Muscle of back (tissue), 11 donors: ENCODE measurements around the gene SYNDIG1. TPM values are rescaled to one million over a fixed set of nuclear protein-coding genes. Genes with fewer than 3 reads are reported as not detected.

Experiments used
- DNase-seq, 3 donors: peaks; one replicate each; pipeline versions ENCODE4 v3.0.0 to v3.0.0-alpha.2; 2013
- polyA plus RNA-seq, 10 donors: library from polyadenylated mRNA; unstranded; fragments of 120-200 nt; gene quantifications; one replicate each; pipeline ENCODE4 v1.2.1, GENCODE V29; 2013; ENCODE audit not compliant: insufficient read length in 10 of 10

Gene SYNDIG1
- polyA plus RNA-seq, 10 donors = 2.9 to 5.6 (median 3.6) TPM

DNA sequence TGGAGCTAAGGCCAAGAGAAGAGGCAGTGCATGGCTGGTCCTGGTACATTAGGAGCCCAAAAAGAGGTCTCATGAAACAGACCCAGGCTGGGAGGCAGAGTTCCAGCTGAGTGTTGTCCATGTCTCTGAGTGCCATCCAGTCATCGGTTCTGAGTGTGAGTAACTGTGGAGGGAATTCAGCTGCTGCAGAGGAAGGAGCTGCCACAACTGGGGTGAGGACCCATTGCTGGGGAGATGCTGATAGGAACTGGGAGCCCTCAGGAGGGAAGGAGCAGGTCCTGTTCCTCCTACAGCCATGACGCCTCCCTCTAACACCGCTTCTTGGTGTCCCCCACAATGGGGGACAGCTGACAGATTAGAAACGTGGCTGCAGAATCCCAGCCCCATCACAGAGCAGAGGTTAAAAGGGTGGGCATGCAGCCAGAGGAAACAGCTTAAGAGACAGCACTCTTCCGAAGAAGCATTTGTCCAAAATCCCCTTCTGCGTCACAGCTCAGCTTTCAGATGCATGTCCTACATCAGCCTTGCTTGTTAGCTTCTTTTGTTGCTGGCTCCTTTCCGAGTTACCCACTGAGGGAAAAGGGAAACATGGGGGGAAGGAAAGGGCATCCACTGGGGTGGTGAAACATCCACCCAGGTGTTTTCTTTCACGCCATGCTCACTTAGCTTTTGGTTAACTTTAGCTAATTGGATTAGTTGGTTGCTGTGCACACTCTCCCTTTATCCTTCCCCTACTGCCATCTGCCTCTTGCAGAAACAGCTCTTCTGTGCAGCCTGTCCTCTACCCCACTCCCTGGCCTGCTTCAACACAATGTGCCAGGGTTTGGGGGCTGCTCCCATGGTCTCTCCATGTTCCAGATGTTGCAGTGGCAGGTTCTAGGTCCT, 239.2 kb downstream of the SYNDIG1 start:
- peak in 1 of 3 donors; percentile 45 for DNase-seq
